Smooth muscle cell (in vitro differentiated cells): ENCODE measurements around the gene LSP1. TPM values are rescaled to one million over a fixed set of nuclear protein-coding genes. Genes with fewer than 3 reads are reported as not detected.

ENCODE experiments used
- DNase-seq: peaks from one replicate; lab custom pipeline; 2025; ENCODE audit not compliant: unreplicated experiment; lab: John Stamatoyannopoulos, UW
- H2AFZ ChIP-seq: fragments of 200-600 bp; sonication (generic); 2 replicates; pipeline ENCODE4 v1.6.0; 2016; ENCODE audit warnings: antibody characterized with exemption, low read depth, mild to moderate bottlenecking
- H3F3A ChIP-seq: fragments of 200-600 bp; sonication (generic); 2 replicates; pipeline ENCODE4 v1.6.0; 2017; ENCODE audit warnings: antibody characterized with exemption, low read depth
- H3K27ac ChIP-seq: fragments of 200-600 bp; sonication (generic); 2 replicates; pipeline ENCODE4 v1.5.1; 2016; ENCODE audit warnings: low read depth, mild to moderate bottlenecking
- H3K27me3 ChIP-seq: fragments of 200-600 bp; sonication (generic); 2 replicates; pipeline ENCODE4 v1.6.1; 2016; ENCODE audit warnings: low read depth, mild to moderate bottlenecking
- H3K36me3 ChIP-seq: fragments of 200-600 bp; sonication (generic); 2 replicates; pipeline ENCODE4 v1.5.1; 2016; ENCODE audit warnings: low read depth
- H3K4me1 ChIP-seq: fragments of 200-600 bp; sonication (generic); 2 replicates; pipeline ENCODE4 v1.5.1; 2016; ENCODE audit warnings: low read depth
- H3K4me2 ChIP-seq: fragments of 200-600 bp; sonication (generic); 2 replicates; pipeline ENCODE4 v1.6.0; 2016; ENCODE audit warnings: mild to moderate bottlenecking
- H3K4me3 ChIP-seq: fragments of 200-600 bp; sonication (generic); 2 replicates; pipeline ENCODE4 v1.5.1; 2016; ENCODE audit warnings: mild to moderate bottlenecking
- H3K79me2 ChIP-seq: fragments of 200-600 bp; sonication (generic); 2 replicates; pipeline ENCODE4 v1.6.0; 2016; ENCODE audit warnings: low read depth, mild to moderate bottlenecking
- H3K9ac ChIP-seq: fragments of 200-600 bp; sonication (generic); 2 replicates; pipeline ENCODE4 v1.6.0; 2016; ENCODE audit warnings: low read depth
- H3K9me3 ChIP-seq: fragments of 200-600 bp; sonication (generic); replicated peaks from 2 replicates; pipeline ENCODE4 v1.5.1; 2016; ENCODE audit warnings: low read depth
- H4K20me1 ChIP-seq: fragments of 200-600 bp; sonication (generic); 2 replicates; pipeline ENCODE4 v1.6.0; 2016; ENCODE audit warnings: low read depth
- WGBS: methylation state at CpG from one replicate; pipeline ENCODE4 v1.1.7; 2016; ENCODE audit warnings: low lambda C conversion rate; 5-methylcytosine and 5-hydroxymethylcytosine counted together
- polyA plus RNA-seq: library from polyadenylated mRNA; unstranded; fragments of >200 nt; fragmentation: Nextera tagmentation; extraction: Ambion mirVana; gene quantifications from 2 replicates; pipeline ENCODE4 v1.2.1, GENCODE V29; 2016
- total RNA-seq: library from RNA; depleted of rRNA; stranded (reverse); fragments of >200 nt; gene quantifications from 2 replicates; pipeline ENCODE4 v1.2.3, GENCODE V29; 2014
- TF ChIP-seq, protein P1 (sequence below): fragments of 200-600 bp; sonication (generic); IDR thresholded peaks from 2 replicates; pipeline ENCODE4 v1.5.1; 2017; ENCODE audit warnings: borderline replicate concordance, mild to moderate bottlenecking, antibody characterized with exemption; ENCODE audit not compliant: insufficient read depth, poor library complexity, severe bottlenecking

Gene LSP1
- total and polyA plus RNA-seq, 2 experiments from 2014 or later: 2.1 to 13.7 TPM

DNA sequence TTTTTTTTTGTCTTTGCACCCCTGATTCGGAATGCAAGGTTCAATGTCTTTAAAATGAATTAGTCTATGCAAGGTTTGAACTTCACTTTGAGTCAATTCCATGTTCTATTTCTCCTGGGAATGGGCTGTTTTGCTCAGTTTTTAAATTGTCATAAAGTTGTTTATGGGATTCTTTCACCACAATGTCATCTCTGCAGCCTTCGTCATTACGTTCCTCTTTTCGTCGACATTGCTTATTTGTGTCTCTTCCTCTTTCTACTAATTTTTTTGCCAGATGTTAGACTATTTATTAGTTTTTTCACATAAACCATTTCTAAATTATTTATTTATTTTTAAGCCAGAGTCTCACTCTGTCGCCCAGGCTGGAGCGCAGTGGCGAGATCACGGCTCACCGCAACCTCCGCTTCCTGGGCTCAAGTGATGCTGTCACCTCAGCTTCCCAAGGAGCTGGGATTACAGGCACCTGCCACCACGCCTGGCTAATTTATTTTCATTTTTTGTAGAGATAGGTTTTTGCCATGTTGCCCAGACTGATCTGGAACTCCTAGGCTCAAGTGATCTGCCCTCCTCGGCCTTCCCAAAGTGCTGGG is 59.5 kb downstream of the LSP1 start:
- no peaks in the 10 kb centered on the region for H3F3A ChIP-seq
- WGBS: 92% methylated on average over 13 of the region's 13 CpGs

GRCh38 chr11:1913271-1914060 is 60.6 kb downstream of the LSP1 start:
- no peaks in the 10 kb centered on the region for H3K79me2 ChIP-seq
- no peaks in the 10 kb centered on the region for H3K27me3 ChIP-seq
- no peak overlapping the region for H2AFZ ChIP-seq
- H3K4me2 ChIP-seq: no peak overlapping the region
- H3K4me3 ChIP-seq: no peak overlapping the region
- WGBS: 90% methylated on average over 30 of the region's 31 CpGs
- H3K9me3 ChIP-seq: no peaks in the 10 kb centered on the region
- TF ChIP-seq, protein P1, sequence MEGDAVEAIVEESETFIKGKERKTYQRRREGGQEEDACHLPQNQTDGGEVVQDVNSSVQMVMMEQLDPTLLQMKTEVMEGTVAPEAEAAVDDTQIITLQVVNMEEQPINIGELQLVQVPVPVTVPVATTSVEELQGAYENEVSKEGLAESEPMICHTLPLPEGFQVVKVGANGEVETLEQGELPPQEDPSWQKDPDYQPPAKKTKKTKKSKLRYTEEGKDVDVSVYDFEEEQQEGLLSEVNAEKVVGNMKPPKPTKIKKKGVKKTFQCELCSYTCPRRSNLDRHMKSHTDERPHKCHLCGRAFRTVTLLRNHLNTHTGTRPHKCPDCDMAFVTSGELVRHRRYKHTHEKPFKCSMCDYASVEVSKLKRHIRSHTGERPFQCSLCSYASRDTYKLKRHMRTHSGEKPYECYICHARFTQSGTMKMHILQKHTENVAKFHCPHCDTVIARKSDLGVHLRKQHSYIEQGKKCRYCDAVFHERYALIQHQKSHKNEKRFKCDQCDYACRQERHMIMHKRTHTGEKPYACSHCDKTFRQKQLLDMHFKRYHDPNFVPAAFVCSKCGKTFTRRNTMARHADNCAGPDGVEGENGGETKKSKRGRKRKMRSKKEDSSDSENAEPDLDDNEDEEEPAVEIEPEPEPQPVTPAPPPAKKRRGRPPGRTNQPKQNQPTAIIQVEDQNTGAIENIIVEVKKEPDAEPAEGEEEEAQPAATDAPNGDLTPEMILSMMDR: no peak
- H3K4me1 ChIP-seq: no peaks in the 10 kb centered on the region
- H3K9ac ChIP-seq: no peak overlapping the region
- no peaks in the 10 kb centered on the region for H4K20me1 ChIP-seq
- no peak overlapping the region for H3K27ac ChIP-seq
- no peaks in the 10 kb centered on the region for H3F3A ChIP-seq
- no peak for DNase-seq
- no peaks in the 10 kb centered on the region for H3K36me3 ChIP-seq

More for the DNA sequence above, 59.5 kb downstream of the LSP1 start:
- H3K36me3 ChIP-seq: no peaks in the 10 kb centered on the region
- no peaks in the 10 kb centered on the region for H3K4me1 ChIP-seq
- H3K27ac ChIP-seq: no peak overlapping the region
- H2AFZ ChIP-seq: no peak overlapping the region
- no peak overlapping the region for H3K9ac ChIP-seq
- no peaks in the 10 kb centered on the region for H3K9me3 ChIP-seq
- H3K27me3 ChIP-seq: no peaks in the 10 kb centered on the region
- H3K79me2 ChIP-seq: no peaks in the 10 kb centered on the region
- H3K4me3 ChIP-seq: no peak overlapping the region
- no peaks in the 10 kb centered on the region for H4K20me1 ChIP-seq
- H3K4me2 ChIP-seq: no peak overlapping the region
- DNase-seq: no peak
- TF ChIP-seq, protein P1: no peak

DNA sequence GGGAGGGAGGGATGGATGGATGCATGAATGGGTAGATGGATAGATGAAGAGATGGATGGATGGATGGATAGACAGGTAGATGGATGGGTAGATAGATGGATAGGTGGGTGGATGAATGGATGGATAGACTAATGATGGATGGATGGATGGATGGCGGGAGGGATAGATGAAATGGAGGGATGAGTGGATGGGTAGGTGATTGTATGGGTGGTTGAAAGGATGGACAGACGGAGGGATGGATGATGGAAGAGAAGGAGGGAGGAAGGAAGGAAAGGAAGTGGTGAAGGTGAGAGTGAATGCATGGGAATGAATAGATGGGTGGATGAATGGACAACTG is 62.9 kb downstream of the LSP1 start:
- Histone ChIP-seq H2AFZ (no peak overlapping the region), H3K4me3 (no peak overlapping the region), H3K9ac (no peak overlapping the region), H4K20me1 (no peaks in the 10 kb centered on the region), H3K4me2 (no peak overlapping the region), H3K27me3 (no peaks in the 10 kb centered on the region), H3K27ac (no peak overlapping the region), H3K4me1 (no peaks in the 10 kb centered on the region), H3K36me3 (no peaks in the 10 kb centered on the region), H3F3A (no peaks in the 10 kb centered on the region), H3K79me2 (no peaks in the 10 kb centered on the region), H3K9me3 (no peaks in the 10 kb centered on the region)
- TF ChIP-seq, protein P1: no peak
- DNase-seq: no peak
- WGBS: 85% methylated on average over 2 of the region's 2 CpGs
